Measurements from ENCODE around the gene RASSF3. TPM values are rescaled to one million over a fixed set of nuclear protein-coding genes. Genes with fewer than 3 reads are reported as not detected.

The RASSF3 gene
- total and polyA plus RNA-seq, 2 of the 13 experiments (the other 11 are each of a cell fraction or from before 2014, with no cell fraction given): 15.5 to 16.0 TPM

GRCh38 chr12:64695550-64695949 lies 85.3 kb downstream of the RASSF3 start (continued):
- TF ChIP-seq, protein P1, sequence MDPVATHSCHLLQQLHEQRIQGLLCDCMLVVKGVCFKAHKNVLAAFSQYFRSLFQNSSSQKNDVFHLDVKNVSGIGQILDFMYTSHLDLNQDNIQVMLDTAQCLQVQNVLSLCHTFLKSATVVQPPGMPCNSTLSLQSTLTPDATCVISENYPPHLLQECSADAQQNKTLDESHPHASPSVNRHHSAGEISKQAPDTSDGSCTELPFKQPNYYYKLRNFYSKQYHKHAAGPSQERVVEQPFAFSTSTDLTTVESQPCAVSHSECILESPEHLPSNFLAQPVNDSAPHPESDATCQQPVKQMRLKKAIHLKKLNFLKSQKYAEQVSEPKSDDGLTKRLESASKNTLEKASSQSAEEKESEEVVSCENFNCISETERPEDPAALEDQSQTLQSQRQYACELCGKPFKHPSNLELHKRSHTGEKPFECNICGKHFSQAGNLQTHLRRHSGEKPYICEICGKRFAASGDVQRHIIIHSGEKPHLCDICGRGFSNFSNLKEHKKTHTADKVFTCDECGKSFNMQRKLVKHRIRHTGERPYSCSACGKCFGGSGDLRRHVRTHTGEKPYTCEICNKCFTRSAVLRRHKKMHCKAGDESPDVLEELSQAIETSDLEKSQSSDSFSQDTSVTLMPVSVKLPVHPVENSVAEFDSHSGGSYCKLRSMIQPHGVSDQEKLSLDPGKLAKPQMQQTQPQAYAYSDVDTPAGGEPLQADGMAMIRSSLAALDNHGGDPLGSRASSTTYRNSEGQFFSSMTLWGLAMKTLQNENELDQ (CRISPR knock-in tag; IDR thresholded peaks at IDR 0.05; ENCODE audit: borderline replicate concordance): no peak
- TF ChIP-seq KLF15 (CRISPR knock-in tag; IDR thresholded peaks at IDR 0.05; ENCODE audit: borderline replicate concordance) (no peak), ZNF407 (CRISPR knock-in tag; IDR thresholded peaks at IDR 0.05; ENCODE audit: not compliant biosample characterization) (no peak), KDM6A (CRISPR knock-in tag; IDR thresholded peaks at IDR 0.05; ENCODE audit: low read depth) (no peak), ZNF780A (CRISPR knock-in tag; IDR thresholded peaks at IDR 0.05) (no peak), ATF5 (CRISPR knock-in tag; IDR thresholded peaks at IDR 0.05; ENCODE audit: low read depth) (no peak)

All from HepG2 (cell line).